ENCODE data around the gene GUCY1A2. TPM values are rescaled to one million over a fixed set of nuclear protein-coding genes. Genes with fewer than 3 reads are reported as not detected.

The GUCY1A2 gene
- total RNA-seq, 1 experiment from 2014 or later: 0.55 TPM

DNA sequence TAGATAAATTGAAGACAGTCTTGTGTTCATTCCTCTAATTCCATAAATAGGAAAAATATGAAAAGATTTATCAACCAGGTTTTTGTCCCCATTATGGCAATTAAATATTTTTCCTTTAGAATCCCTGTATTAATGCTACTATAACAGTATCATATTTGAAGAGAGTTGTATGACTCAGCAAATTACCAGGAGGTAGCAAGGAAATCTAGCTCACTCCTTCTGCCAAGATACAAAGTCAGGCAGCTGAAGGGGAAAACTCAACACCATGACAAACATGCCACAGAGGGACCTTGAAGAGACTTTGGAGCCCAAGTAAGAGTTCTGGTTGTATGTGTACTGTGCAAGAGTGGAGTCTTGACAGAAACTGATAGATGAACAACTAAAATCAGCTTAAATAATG lies 143.3 kb downstream of the GUCY1A2 start:
- Histone ChIP-seq H4K5ac (ENCODE audit: insufficient read length, low read depth, low read length) (no peak overlapping the region), H3K4ac (ENCODE audit: low read depth, low read length) (no peak overlapping the region), H3K9me3 (ENCODE audit: control insufficient read depth, low read depth, low read length) (no peaks in the 10 kb centered on the region), H2BK20ac (ENCODE audit: low read depth, low read length, poor library complexity, severe bottlenecking) (no peak overlapping the region), H2AK5ac (ENCODE audit: insufficient read length, low read length) (no peak overlapping the region), H3T11ph (ENCODE audit: low read length) (no peak overlapping the region), H3K23me2 (ENCODE audit: insufficient read length, low read depth, low read length, poor library complexity, severe bottlenecking) (no peaks in the 10 kb centered on the region), H3K79me1 (ENCODE audit: insufficient read depth, low read depth, low read length, poor library complexity, severe bottlenecking) (no peaks in the 10 kb centered on the region), H4K20me1 (ENCODE audit: control insufficient read depth, insufficient read depth, insufficient read length) (no peaks in the 10 kb centered on the region), H3K23ac (ENCODE audit: insufficient read length, low read depth, low read length) (no peak overlapping the region), H3K27ac (ENCODE audit: insufficient read length, low read depth, low read length) (no peak overlapping the region), H2AFZ (ENCODE audit: low read length) (no peak overlapping the region), H4K91ac (ENCODE audit: insufficient read length, low read depth, low read length) (no peak overlapping the region), H2BK5ac (ENCODE audit: insufficient read length, low read length) (no peak overlapping the region), H3K9ac (ENCODE audit: extremely low read depth, insufficient read length, low read length) (no peak overlapping the region), H3K56ac (ENCODE audit: insufficient read length, low read depth, low read length) (no peak overlapping the region), H3K18ac (ENCODE audit: insufficient read length, low read depth, low read length) (no peak overlapping the region), H2BK12ac (ENCODE audit: insufficient read length, low read depth, low read length) (no peak overlapping the region), H2BK15ac (ENCODE audit: low read depth, low read length) (no peak overlapping the region), H3K27me3 (ENCODE audit: insufficient read depth, low read length) (no peaks in the 10 kb centered on the region), H3K4me2 (ENCODE audit: insufficient read depth, insufficient read length, low read length) (no peak overlapping the region), H3K4me1 (ENCODE audit: insufficient read depth, low read length) (no peaks in the 10 kb centered on the region), H4K8ac (replicated peaks; ENCODE audit: insufficient read length, low read depth, low read length) (no peak overlapping the region), H3K79me2 (ENCODE audit: insufficient read depth, low read length) (no peaks in the 10 kb centered on the region), H2BK120ac (ENCODE audit: low read depth, low read length, poor library complexity, severe bottlenecking) (no peak overlapping the region), H3K14ac (ENCODE audit: insufficient read depth, low read length) (no peak overlapping the region)
- DNase-seq: no peak
- Mint-ChIP-seq H3K4me3 (no peak overlapping the region), H3K4me1 (peaks cover 0 to 2% of the 10 kb centered on the region in 2 experiments; a peak in 2 of 4 replicates), H3K27me3 (ENCODE audit: low read depth) (no peaks in the 10 kb centered on the region), H3K27ac (peak overlapping the region in 1 of 3 experiments; percentile 22; a peak in 1 of 7 replicates), H3K36me3 (ENCODE audit: insufficient read depth in 1 of 3, low read depth in 3 of 3) (no peaks in the 10 kb centered on the region), H3K9me3 (no peaks in the 10 kb centered on the region)
- no peak for TF ChIP-seq CTCF (conservative IDR thresholded peaks at IDR 0.05)

Measured in H9 (cell line).